CD14-positive monocyte (primary cell): Measurements from ENCODE around the gene PODN. TPM values are rescaled to one million over a fixed set of nuclear protein-coding genes. Genes with fewer than 3 reads are reported as not detected.

Experiments
- DNase-seq, 3 donors: peaks; one replicate each; pipeline ENCODE4 v3.0.0-alpha.2; 2011 to 2022
- H2AFZ ChIP-seq: 2 replicates; pipeline ENCODE4 v1.6.0; 2012; ENCODE audit warnings: mild to moderate bottlenecking, low read depth, low read length, inconsistent platforms; ENCODE audit not compliant: insufficient read depth, poor library complexity, severe bottlenecking
- H3K27ac ChIP-seq, 2 donors: 1 replicate in 1 of 2; 2 replicates in 1 of 2; pipeline ENCODE4 v1.5.1; 2012 to 2013; ENCODE audit warnings: low read length in 2 of 2, control low read depth in 1 of 2, inconsistent platforms in 1 of 2, low read depth in 1 of 2, mild to moderate bottlenecking in 1 of 2
- H3K27me3 ChIP-seq, 2 donors: one replicate each; pipeline versions ENCODE4 v1.6.0 to v1.6.1; 2011 to 2013; ENCODE audit warnings: low read length in 2 of 2; ENCODE audit not compliant: control insufficient read depth in 2 of 2, insufficient read depth in 2 of 2
- H3K36me3 ChIP-seq, 2 donors: replicated peaks in 1 of 2; 1 replicate in 1 of 2; 2 replicates in 1 of 2; pipeline versions ENCODE4 v1.5.1 to v1.6.1; 2012 to 2013; ENCODE audit warnings: low read length in 2 of 2, control low read depth in 1 of 2, inconsistent platforms in 1 of 2, mild to moderate bottlenecking in 1 of 2; ENCODE audit not compliant: insufficient read depth in 2 of 2, control insufficient read depth in 1 of 2
- H3K4me1 ChIP-seq, 2 donors: 1 replicate in 1 of 2; 2 replicates in 1 of 2; pipeline versions ENCODE4 v1.5.1 to v1.6.1; 2012 to 2013; ENCODE audit warnings: low read length in 2 of 2, control low read depth in 1 of 2, inconsistent platforms in 1 of 2, mild to moderate bottlenecking in 1 of 2, moderate library complexity in 1 of 2; ENCODE audit not compliant: insufficient read depth in 2 of 2, control insufficient read depth in 1 of 2
- H3K4me2 ChIP-seq: replicated peaks from 2 replicates; pipeline ENCODE3; 2012; ENCODE audit warnings: low read length, moderate library complexity, mild to moderate bottlenecking; ENCODE audit not compliant: poor library complexity, severe bottlenecking; ENCODE audit errors: extremely low read depth
- H3K4me3 ChIP-seq, 3 experiments: fragments of 200-600 bp in 1 of 3; sonication (generic) in 1 of 3; replicated peaks in 1 of 3; 1 replicate in 2 of 3; 2 replicates in 1 of 3; pipeline ENCODE4 v1.5.1; 2011 to 2013; ENCODE audit warnings: low read length in 3 of 3, mild to moderate bottlenecking in 3 of 3, control low read depth in 2 of 3, low read depth in 2 of 3, inconsistent platforms in 1 of 3, moderate library complexity in 1 of 3
- H3K79me2 ChIP-seq: 2 replicates; pipeline ENCODE4 v1.6.0; 2012; ENCODE audit warnings: mild to moderate bottlenecking, control low read depth, inconsistent platforms, low read length, moderate library complexity; ENCODE audit not compliant: insufficient read depth
- H3K9ac ChIP-seq: 2 replicates; pipeline ENCODE4 v1.6.0; 2017; ENCODE audit warnings: low read length, mild to moderate bottlenecking; ENCODE audit not compliant: insufficient read depth, poor library complexity, severe bottlenecking
- H3K9me3 ChIP-seq, 2 donors: replicated peaks in 1 of 2; 1 replicate in 1 of 2; 2 replicates in 1 of 2; pipeline versions ENCODE4 v1.5.1 to v1.6.1; 2012 to 2013; ENCODE audit warnings: low read length in 2 of 2, control low read depth in 1 of 2; ENCODE audit not compliant: control insufficient read depth in 1 of 2, insufficient read depth in 1 of 2
- H4K20me1 ChIP-seq: 2 replicates; pipeline ENCODE4 v1.6.0; 2012; ENCODE audit warnings: mild to moderate bottlenecking, low read length, control low read depth, moderate library complexity; ENCODE audit not compliant: insufficient read depth
- H3K27ac Mint-ChIP-seq, 7 donors: one replicate each; pipeline ENCODE4 v1.8.0; 2020; ENCODE audit warnings: mild to moderate bottlenecking in 7 of 7, mixed read lengths in 7 of 7, moderate library complexity in 6 of 7, inconsistent platforms in 2 of 7
- H3K27me3 Mint-ChIP-seq, 3 donors: one replicate each; pipeline ENCODE4 v1.8.0; 2021 to 2022; ENCODE audit warnings: low read depth in 3 of 3, mild to moderate bottlenecking in 3 of 3, mixed read lengths in 3 of 3, moderate library complexity in 3 of 3, inconsistent platforms in 1 of 3
- H3K36me3 Mint-ChIP-seq, 2 donors: one replicate each; pipeline ENCODE4 v1.8.0; 2020; ENCODE audit warnings: mixed read lengths in 2 of 2, inconsistent platforms in 1 of 2, mild to moderate bottlenecking in 1 of 2
- H3K4me1 Mint-ChIP-seq: one replicate; pipeline ENCODE4 v1.8.0; 2020; ENCODE audit warnings: mild to moderate bottlenecking, mixed read lengths
- H3K4me3 Mint-ChIP-seq, 2 donors: one replicate each; pipeline ENCODE4 v1.8.0; 2020; ENCODE audit warnings: mild to moderate bottlenecking in 2 of 2, mixed read lengths in 2 of 2, moderate library complexity in 1 of 2
- H3K9me3 Mint-ChIP-seq, 7 donors: one replicate each; pipeline ENCODE4 v1.8.0; 2020 to 2022; ENCODE audit warnings: mixed read lengths in 7 of 7, mild to moderate bottlenecking in 6 of 7, moderate library complexity in 6 of 7, inconsistent platforms in 2 of 7
- CTCF ChIP-seq: fragments of 200-600 bp; IDR thresholded peaks from one replicate; pipeline ENCODE4 v1.8.0; 2022; ENCODE audit warnings: antibody characterized with exemption, mild to moderate bottlenecking
- WGBS: methylation state at CpG from one replicate; pipeline ENCODE4 v1.1.5; 2013; ENCODE audit warnings: missing lambda C conversion rate; ENCODE audit not compliant: insufficient coverage; 5-methylcytosine and 5-hydroxymethylcytosine counted together
- intact Hi-C, 2 donors: fragments of 100-400 bp; cut with micrococcal nuclease; formaldehyde crosslinking; loops; one replicate each; pipeline versions ENCODE4 v1.15.0 to v1.15.1; 2023
- polyA minus RNA-seq: library from RNA; depleted of rRNA, polyadenylated mRNA; stranded (reverse); fragments of >200 nt; gene quantifications from 2 replicates; pipeline ENCODE4 v1.2.3, GENCODE V29; 2012
- polyA plus RNA-seq, 3 donors: library from polyadenylated mRNA; depleted of rRNA in 1 of 3; unstranded in 2 of 3; stranded (reverse) in 1 of 3; fragments of 300-500 nt in 2 of 3; fragments of >200 nt in 1 of 3; fragmentation: Illumina TruSeq in 2 of 3; gene quantifications; 1 replicate in 2 of 3; 2 replicates in 1 of 3; pipeline ENCODE4 v1.2.3, GENCODE V29; 2012 to 2021
- total RNA-seq, 12 experiments: library from RNA in 1 of 12; stranded (reverse) in 1 of 12; fragments of 120-200 nt in 1 of 12; gene quantifications; one replicate each; pipeline ENCODE4 v1.2.4 and lab custom pipeline; 2013 to 2026; ENCODE audit warnings: mixed read lengths in 6 of 12, inconsistent platforms in 1 of 12

The PODN gene
- total RNA-seq (2013) = not detected
- not detected for polyA plus RNA-seq
- not detected in 2 replicates for polyA minus RNA-seq
- 0 to 0.45 (median 0.03) reads per million in 11 experiments for total RNA-seq (lab: John Stamatoyannopoulos, UW)

- Histone ChIP-seq H3K9ac (no peak within 1 kb of the TSS), H3K27me3 (peaks cover 42 to 54% of the 10 kb centered on the region in 2 donors), H3K27ac (no peak within 1 kb of the TSS), H3K4me2 (peak within 1 kb of the TSS; percentile 21), H3K79me2 (no peaks in the 10 kb centered on the region), H4K20me1 (no peaks in the 10 kb centered on the region), H3K4me3 (peak within 1 kb of the TSS in 1 of 3 experiments; percentile 30), H3K36me3 (no peaks in the 10 kb centered on the region), H2AFZ (no peak within 1 kb of the TSS), H3K9me3 (peaks cover 0 to 13% of the 10 kb centered on the region in 2 donors), H3K4me1 (peaks cover 0 to 3% of the 10 kb centered on the region in 2 donors)
- no peaks in the 10 kb centered on the region for H3K36me3 Mint-ChIP-seq
- H3K4me1 Mint-ChIP-seq = peaks cover 6% of the 10 kb centered on the region
- under 1% methylated on average over 53 of the region's 73 CpGs for whole genome bisulfite sequencing
- intact Hi-C loops = no loop called here
- H3K4me3 Mint-ChIP-seq = peak within 1 kb of the TSS; percentile 31 to 75
- no peak for TF ChIP-seq CTCF
- H3K27me3 Mint-ChIP-seq = peaks cover 42 to 69% (median 49%) of the 10 kb centered on the region in 3 donors
- peaks cover 0 to 7% (median 2%) of the 10 kb centered on the region in 7 donors for H3K9me3 Mint-ChIP-seq
- no peak within 1 kb of the TSS for H3K27ac Mint-ChIP-seq
- DNase-seq = no peak
These were observed at the start of gene PODN for GRCh38 chr1:53061859-53062707. TSS of gene PODN (plus strand) at chr1:53062213. CDS start at chr1:53069856, 7,643 bp downstream.

GRCh38 chr1:53014791-53015507 lies 47.1 kb upstream of the PODN start:
- Histone ChIP-seq H3K4me2 (peak overlapping the region; percentile 85), H3K9me3 (no peaks in the 10 kb centered on the region), H3K36me3 (peaks cover 0 to 5% of the 10 kb centered on the region in 2 donors), H3K4me1 (peaks cover 9 to 20% of the 10 kb centered on the region in 2 donors), H4K20me1 (peaks cover 6% of the 10 kb centered on the region), H3K4me3 (peak overlapping the region; percentile 52 to 95 (median 93)), H3K27me3 (no peaks in the 10 kb centered on the region), H2AFZ (peak overlapping the region; percentile 85), H3K27ac (peak overlapping the region in 1 of 2 donors; percentile 76), H3K79me2 (peaks cover 53% of the 10 kb centered on the region), H3K9ac (peak overlapping the region; percentile 71)
- peak; percentile 67 to 71 (median 70) for DNase-seq
- Mint-ChIP-seq H3K27ac (peak overlapping the region in 5 of 7 donors; percentile 30 to 82 (median 67)), H3K9me3 (no peaks in the 10 kb centered on the region), H3K36me3 (peaks cover 13 to 15% of the 10 kb centered on the region in 2 donors), H3K4me3 (peak overlapping the region; percentile 83 to 95), H3K4me1 (peaks cover 25% of the 10 kb centered on the region), H3K27me3 (peaks cover 0 to 2% (median 1%) of the 10 kb centered on the region in 3 donors)
- intact Hi-C loops = no loop called here
- no peak for TF ChIP-seq CTCF
- WGBS = 0% methylated on average over 6 of the region's 9 CpGs
